IMR-90 (cell line): ENCODE results near the gene TRPM3. TPM values are rescaled to one million over a fixed set of nuclear protein-coding genes. Genes with fewer than 3 reads are reported as not detected.
A peak's percentile ranks its signal among the peaks of the same experiment; 100 is the strongest.

Experiments used
- ATAC-seq: fragments of 200-7000 bp; cut with Tn5 transposase; 2 replicates; pipeline ENCODE4 v1.9.1; 2020; ENCODE audit warnings: low read depth, mild to moderate bottlenecking, moderate library complexity
- BruUV-seq: library from RNA; stranded (reverse); fragments of 400-500 nt; replicated peaks from 2 replicates; lab custom pipeline; 2021; lab: Mats Ljungman, UMichigan
- CTCF ChIA-PET: fragments of 300-600 bp; formaldehyde crosslinking; extraction: SDS; loops from one replicate; lab custom pipeline; 2021; ENCODE audit warnings: antibody characterized with exemption; lab: Yijun Ruan, JAX
- POLR2A ChIA-PET: fragments of 300-600 bp; sonication (Branson Sonifier 250); formaldehyde crosslinking; loops from one replicate; lab custom pipeline; 2022; ENCODE audit warnings: antibody characterized with exemption; ENCODE audit not compliant: unreplicated experiment; lab: Charles Lee
- DNase-seq: peaks from one replicate; pipeline ENCODE4 v3.0.0; 2013
- H2AFZ ChIP-seq: replicated peaks from 2 replicates; pipeline ENCODE3; 2013; ENCODE audit warnings: low read length, mild to moderate bottlenecking; ENCODE audit not compliant: poor library complexity
- H2AK5ac ChIP-seq: 2 replicates; pipeline ENCODE4 v1.6.1; 2013; ENCODE audit warnings: low read depth, low read length, inconsistent platforms
- H2AK9ac ChIP-seq: replicated peaks from 2 replicates; pipeline ENCODE3; 2013; ENCODE audit warnings: mild to moderate bottlenecking, low read depth, low read length, moderate library complexity; ENCODE audit not compliant: poor library complexity
- H2BK120ac ChIP-seq: 2 replicates; pipeline ENCODE4 v1.6.1; 2013; ENCODE audit warnings: low read depth, low read length, inconsistent platforms
- H2BK15ac ChIP-seq: 3 replicates; pipeline ENCODE4 v1.6.1; 2013; ENCODE audit warnings: low read depth, low read length, inconsistent platforms
- H2BK20ac ChIP-seq: 2 replicates; pipeline ENCODE4 v1.6.1; 2013; ENCODE audit warnings: low read depth, mild to moderate bottlenecking, inconsistent platforms, low read length, moderate library complexity
- H2BK5ac ChIP-seq: 2 replicates; pipeline ENCODE4 v1.6.1; 2013; ENCODE audit warnings: mild to moderate bottlenecking, low read depth, low read length, inconsistent platforms; ENCODE audit not compliant: poor library complexity, severe bottlenecking
- H3K14ac ChIP-seq: replicated peaks from 2 replicates; pipeline ENCODE4 v1.6.1; 2013; ENCODE audit warnings: low read depth, low read length, inconsistent platforms
- H3K18ac ChIP-seq: 2 replicates; pipeline ENCODE4 v1.6.1; 2013; ENCODE audit warnings: low read depth, low read length, control low read depth
- H3K23ac ChIP-seq: 2 replicates; pipeline ENCODE4 v1.6.1; 2013; ENCODE audit warnings: low read depth, low read length, inconsistent platforms
- H3K27ac ChIP-seq: 2 replicates; pipeline ENCODE4 v1.5.1; 2013; ENCODE audit warnings: mild to moderate bottlenecking, control low read depth, low read length; ENCODE audit not compliant: insufficient read depth
- H3K27me3 ChIP-seq: 2 replicates; pipeline ENCODE4 v1.6.1; 2013; ENCODE audit warnings: low read length; ENCODE audit not compliant: control insufficient read depth, insufficient read depth
- H3K36me3 ChIP-seq: 2 replicates; pipeline ENCODE4 v1.6.1; 2013; ENCODE audit warnings: low read length, mixed read lengths; ENCODE audit not compliant: control insufficient read depth, insufficient read depth
- H3K4ac ChIP-seq: 2 replicates; pipeline ENCODE4 v1.6.1; 2013; ENCODE audit warnings: low read depth, low read length, inconsistent platforms
- H3K4me1 ChIP-seq: 2 replicates; pipeline ENCODE4 v1.6.1; 2013; ENCODE audit warnings: low read length, mixed read lengths; ENCODE audit not compliant: control insufficient read depth, insufficient read depth
- H3K4me2 ChIP-seq: 2 replicates; pipeline ENCODE4 v1.6.1; 2013; ENCODE audit warnings: low read depth, mild to moderate bottlenecking, control low read depth, low read length, moderate library complexity
- H3K4me3 ChIP-seq: 2 replicates; pipeline ENCODE4 v1.5.1; 2013; ENCODE audit warnings: low read depth, mild to moderate bottlenecking, control low read depth, low read length, moderate library complexity; ENCODE audit not compliant: insufficient read depth
- H3K56ac ChIP-seq: 2 replicates; pipeline ENCODE4 v1.6.1; 2013; ENCODE audit warnings: low read length, inconsistent platforms; ENCODE audit not compliant: insufficient read depth; ENCODE audit errors: extremely low read depth
- H3K79me1 ChIP-seq, 2 experiments: 2 replicates each; pipeline ENCODE4 v1.6.1; 2013; ENCODE audit warnings: low read length in 2 of 2, inconsistent platforms in 1 of 2, low read depth in 1 of 2
- H3K9ac ChIP-seq: 2 replicates; pipeline ENCODE4 v1.6.1; 2013; ENCODE audit warnings: low read depth, low read length, control low read depth
- H3K9me1 ChIP-seq: 2 replicates; pipeline ENCODE4 v1.6.1; 2013; ENCODE audit warnings: low read length, inconsistent platforms; ENCODE audit not compliant: insufficient read depth
- H3K9me3 ChIP-seq: 2 replicates; pipeline ENCODE4 v1.6.1; 2013; ENCODE audit warnings: low read length; ENCODE audit not compliant: control insufficient read depth, insufficient read depth
- H4K20me1 ChIP-seq: 2 replicates; pipeline ENCODE4 v1.6.1; 2013; ENCODE audit warnings: low read length, inconsistent platforms; ENCODE audit not compliant: insufficient read depth
- H4K5ac ChIP-seq: 2 replicates; pipeline ENCODE4 v1.6.1; 2013; ENCODE audit warnings: mild to moderate bottlenecking, low read depth, low read length, control low read depth
- H4K8ac ChIP-seq, 2 experiments: 2 replicates each; pipeline ENCODE4 v1.6.1; 2013; ENCODE audit warnings: low read depth in 2 of 2, low read length in 2 of 2, control low read depth in 1 of 2, inconsistent platforms in 1 of 2
- H4K91ac ChIP-seq: 2 replicates; pipeline ENCODE4 v1.6.1; 2013; ENCODE audit warnings: low read depth, low read length, inconsistent platforms; ENCODE audit not compliant: insufficient read depth
- BHLHE40 ChIP-seq: fragments of 150-350 bp; IDR thresholded peaks from 2 replicates; pipeline ENCODE4 v1.6.1; 2016; ENCODE audit warnings: mild to moderate bottlenecking, low read depth, low read length
- CEBPB ChIP-seq: IDR thresholded peaks from 2 replicates; pipeline ENCODE4 v1.6.1; 2012; ENCODE audit warnings: low read depth, low read length, improper control_type of control experiment
- FOS ChIP-seq: fragments of 150-350 bp; IDR thresholded peaks from 2 replicates; pipeline ENCODE4 v1.6.1; 2016; ENCODE audit warnings: low read depth, low read length
- MAFK ChIP-seq: IDR thresholded peaks from 2 replicates; pipeline ENCODE4 v1.6.1; 2012; ENCODE audit warnings: low read depth, low read length, improper control_type of control experiment
- MAZ ChIP-seq: IDR thresholded peaks from 2 replicates; pipeline ENCODE4 v1.6.1; 2012; ENCODE audit warnings: low read depth, mild to moderate bottlenecking, low read length, improper control_type of control experiment, moderate library complexity, borderline replicate concordance
- RCOR1 ChIP-seq: IDR thresholded peaks from 2 replicates; pipeline ENCODE4 v1.6.1; 2012; ENCODE audit warnings: mild to moderate bottlenecking, low read length, improper control_type of control experiment; ENCODE audit not compliant: insufficient replicate concordance
- RFX5 ChIP-seq: IDR thresholded peaks from 2 replicates; pipeline ENCODE4 v1.8.0; 2012; ENCODE audit warnings: low read depth, mild to moderate bottlenecking, low read length, moderate library complexity
- SMC3 ChIP-seq: fragments of 150-350 bp; IDR thresholded peaks from 2 replicates; pipeline ENCODE4 v1.6.1; 2016; ENCODE audit warnings: low read depth, mild to moderate bottlenecking, antibody characterized with exemption, low read length, moderate library complexity
- WGBS, 2 experiments: methylation state at CpG; one replicate each; pipeline versions ENCODE4 v1.1.5 to v1.1.7; 2013; ENCODE audit warnings: missing lambda C conversion rate in 2 of 2; ENCODE audit not compliant: insufficient read length in 1 of 2; ENCODE audit errors: extremely low coverage in 2 of 2; 5-methylcytosine and 5-hydroxymethylcytosine counted together
- dilution Hi-C: fragments of 300-500 bp; cut with HindIII; formaldehyde crosslinking; loops from one replicate; pipeline ENCODE4 v1.14.3; 2018; ENCODE audit warnings: low sequenced_read_pairs; ENCODE audit not compliant: unreplicated experiment
- in situ Hi-C: fragments of 300-500 bp; cut with MboI; formaldehyde crosslinking; loops from 3 replicates; pipeline ENCODE4 v1.14.3; 2019; ENCODE audit warnings: low sequenced_read_pairs, inconsistent platforms, mixed read lengths
- intact Hi-C: fragments of 100-400 bp; cut with micrococcal nuclease; formaldehyde crosslinking; loops from 2 replicates; pipeline ENCODE4 v1.10.0; 2022
- polyA plus RNA-seq, 3 experiments: library from polyadenylated mRNA; depleted of rRNA; stranded (reverse); fragments of >200 nt; gene quantifications; 2 replicates each; pipeline ENCODE4 v1.2.3, GENCODE V29; 2012; ENCODE audit warnings: low replicate concordance in 1 of 3
- total RNA-seq: library from RNA; depleted of rRNA; stranded (reverse); fragments of >200 nt; gene quantifications from 2 replicates; pipeline ENCODE4 v1.2.3, GENCODE V29; 2012
- TF ChIP-seq, protein P1 (sequence below): conservative IDR thresholded peaks from 2 replicates; pipeline ENCODE4 v1.5.1; 2012; ENCODE audit warnings: mild to moderate bottlenecking, low read depth, low read length, improper control_type of control experiment

Gene TRPM3
- total and polyA plus RNA-seq, 2 of the 4 experiments (the other 2 are of a cell fraction), result not detected

DNA sequence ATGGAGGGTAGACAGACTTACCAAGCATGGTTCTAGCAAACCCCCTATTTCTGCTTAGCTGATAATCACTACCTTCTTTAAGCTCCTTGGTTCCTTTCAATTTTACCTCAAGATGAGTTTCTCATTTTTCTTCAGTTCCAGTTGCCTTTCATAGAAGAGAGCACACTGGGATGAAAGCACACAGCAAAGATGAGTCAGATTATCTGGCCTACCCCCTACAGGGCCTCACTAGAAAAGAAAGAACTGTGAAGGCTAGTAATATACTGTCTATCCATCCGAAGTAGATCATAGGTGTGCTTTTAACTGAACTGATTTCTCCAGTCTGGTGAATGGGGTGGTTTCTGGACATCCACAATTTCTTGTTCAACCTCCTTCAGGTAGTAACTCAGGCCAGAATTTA lies 122.5 kb downstream of the TRPM3 start:
- no peak overlapping the region for H3K4me2 ChIP-seq
- no peaks in the 10 kb centered on the region for H3K79me1 ChIP-seq
- DNase-seq (peak; percentile 27), ATAC-seq (peak; percentile 78)
- TF ChIP-seq MAZ (no peak), RCOR1 (no peak), FOS (no peak), BHLHE40 (no peak), SMC3 (no peak), RFX5 (no peak), MAFK (no peak), CEBPB (no peak)
- TF ChIP-seq, protein P1, sequence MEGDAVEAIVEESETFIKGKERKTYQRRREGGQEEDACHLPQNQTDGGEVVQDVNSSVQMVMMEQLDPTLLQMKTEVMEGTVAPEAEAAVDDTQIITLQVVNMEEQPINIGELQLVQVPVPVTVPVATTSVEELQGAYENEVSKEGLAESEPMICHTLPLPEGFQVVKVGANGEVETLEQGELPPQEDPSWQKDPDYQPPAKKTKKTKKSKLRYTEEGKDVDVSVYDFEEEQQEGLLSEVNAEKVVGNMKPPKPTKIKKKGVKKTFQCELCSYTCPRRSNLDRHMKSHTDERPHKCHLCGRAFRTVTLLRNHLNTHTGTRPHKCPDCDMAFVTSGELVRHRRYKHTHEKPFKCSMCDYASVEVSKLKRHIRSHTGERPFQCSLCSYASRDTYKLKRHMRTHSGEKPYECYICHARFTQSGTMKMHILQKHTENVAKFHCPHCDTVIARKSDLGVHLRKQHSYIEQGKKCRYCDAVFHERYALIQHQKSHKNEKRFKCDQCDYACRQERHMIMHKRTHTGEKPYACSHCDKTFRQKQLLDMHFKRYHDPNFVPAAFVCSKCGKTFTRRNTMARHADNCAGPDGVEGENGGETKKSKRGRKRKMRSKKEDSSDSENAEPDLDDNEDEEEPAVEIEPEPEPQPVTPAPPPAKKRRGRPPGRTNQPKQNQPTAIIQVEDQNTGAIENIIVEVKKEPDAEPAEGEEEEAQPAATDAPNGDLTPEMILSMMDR, result no peak
- intact Hi-C loops, result no loop called here
- no peak overlapping the region for H3K56ac ChIP-seq
- no peak overlapping the region for H3K4ac ChIP-seq
- no peaks in the 10 kb centered on the region for H3K4me1 ChIP-seq
- H4K8ac ChIP-seq, result no peak overlapping the region
- H4K20me1 ChIP-seq, result no peaks in the 10 kb centered on the region
- H3K14ac ChIP-seq, result no peak overlapping the region
- H4K5ac ChIP-seq, result no peak overlapping the region
- no peak overlapping the region for H3K27ac ChIP-seq
- no peak overlapping the region for H2BK20ac ChIP-seq
- no peaks in the 10 kb centered on the region for H3K36me3 ChIP-seq
- no peak overlapping the region for H4K91ac ChIP-seq
- H2BK15ac ChIP-seq, result no peak overlapping the region; the same call in 2 of the 3 replicates
- no TSS peak for BruUV-seq
- no peak overlapping the region for H2BK5ac ChIP-seq
- POLR2A ChIA-PET, result no interaction called here
- H3K23ac ChIP-seq, result no peak overlapping the region
- H2AFZ ChIP-seq, result no peak overlapping the region
- H3K9me3 ChIP-seq, result no peaks in the 10 kb centered on the region
- no CpG with 5 or more reads among the region's 1 CpG for WGBS, 2 experiments
- dilution Hi-C loops, result no loop called here
- no peak overlapping the region for H2BK120ac ChIP-seq
- in situ Hi-C loops, result no loop called here
- no peak overlapping the region for H3K9ac ChIP-seq
- H3K4me3 ChIP-seq, result no peak overlapping the region
- CTCF ChIA-PET, result no interaction called here
- no peak overlapping the region for H3K18ac ChIP-seq
- H3K27me3 ChIP-seq, result peaks cover 5% of the 10 kb centered on the region; the same call in 1 of the 2 replicates
- no peak overlapping the region for H2AK5ac ChIP-seq
- H2AK9ac ChIP-seq, result no peak overlapping the region
- no peaks in the 10 kb centered on the region for H3K9me1 ChIP-seq
